ENCODE results near the gene ACTR3.
"Not testable (repeated sequence)": the region's sequence is repeated elsewhere in the genome, so short reads cannot be mapped to it uniquely, and the experiment has no call there.

The ACTR3 gene

DNA sequence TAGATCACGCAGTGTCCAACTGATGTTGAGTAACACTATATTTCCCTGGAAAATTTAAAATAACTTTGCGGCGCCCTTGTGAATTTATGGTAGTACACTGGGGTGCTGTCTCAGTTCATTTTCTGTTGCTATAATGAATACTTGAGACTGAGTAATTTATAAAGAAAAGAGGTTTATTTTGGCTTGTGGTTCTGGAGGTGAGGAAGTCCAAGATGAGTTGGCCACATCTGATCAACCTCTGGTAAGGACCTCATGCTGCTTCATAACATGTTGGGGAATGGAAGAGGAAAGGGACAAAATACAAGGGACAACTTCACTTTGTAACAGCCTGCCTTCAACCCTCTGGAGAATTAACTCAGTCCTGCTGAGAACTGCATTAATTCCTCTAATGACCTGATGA lies 36.4 kb downstream of the ACTR3 start:
- no peaks in the 10 kb centered on the region for H3K9me3 ChIP-seq (ENCODE audit: control insufficient read depth, low read length)
- no peak overlapping the region for H3K4me3 ChIP-seq (ENCODE audit: extremely low read depth, insufficient read depth, low read length, poor library complexity, severe bottlenecking)
- peaks cover 62% of the 10 kb centered on the region for H3K36me3 ChIP-seq (ENCODE audit: control insufficient read depth, insufficient read depth, low read length)
- no peaks in the 10 kb centered on the region for H3K4me1 ChIP-seq (ENCODE audit: control insufficient read depth, insufficient read depth, low read length, poor library complexity, severe bottlenecking)
- H3K27ac ChIP-seq (ENCODE audit: low read depth, low read length, severe bottlenecking) = no peak overlapping the region
- WGBS, 2 experiments (ENCODE audit: insufficient coverage in 2 of 2) = 97% methylated on average over 3 of the region's 3 CpGs; no CpG with 5 or more reads in 1 of the 2 experiments

- Histone ChIP-seq H3K4me1 (ENCODE audit: control insufficient read depth, insufficient read depth, low read length, poor library complexity, severe bottlenecking) (no peaks in the 10 kb centered on the region), H3K27ac (ENCODE audit: low read depth, low read length, severe bottlenecking) (no peak overlapping the region), H3K4me3 (ENCODE audit: extremely low read depth, insufficient read depth, low read length, poor library complexity, severe bottlenecking) (no peak overlapping the region), H3K9me3 (ENCODE audit: control insufficient read depth, low read length) (no peaks in the 10 kb centered on the region), H3K36me3 (ENCODE audit: control insufficient read depth, insufficient read depth, low read length) (peaks cover 68% of the 10 kb centered on the region)
- no CpG with 5 or more reads among the region's 1 CpG for WGBS, 2 experiments (ENCODE audit: insufficient coverage in 2 of 2)
These were observed 40.6 kb downstream of the ACTR3 start for GRCh38 chr2:113930448-113930847.

GRCh38 chr2:113937501-113937900 lies 47.6 kb downstream of the ACTR3 start:
- H3K4me3 ChIP-seq (ENCODE audit: extremely low read depth, insufficient read depth, low read length, poor library complexity, severe bottlenecking) = no peak overlapping the region
- no peaks in the 10 kb centered on the region for H3K4me1 ChIP-seq (ENCODE audit: control insufficient read depth, insufficient read depth, low read length, poor library complexity, severe bottlenecking)
- peaks cover 4% of the 10 kb centered on the region for H3K9me3 ChIP-seq (ENCODE audit: control insufficient read depth, low read length)
- H3K36me3 ChIP-seq (ENCODE audit: control insufficient read depth, insufficient read depth, low read length) = peaks cover 70% of the 10 kb centered on the region
- no peak overlapping the region for H3K27ac ChIP-seq (ENCODE audit: low read depth, low read length, severe bottlenecking)

GRCh38 chr2:113940891-113941290 lies 51.0 kb downstream of the ACTR3 start:
- peaks cover 71% of the 10 kb centered on the region for H3K36me3 ChIP-seq (ENCODE audit: control insufficient read depth, insufficient read depth, low read length)

GRCh38 chr2:113945784-113946183 lies 55.9 kb downstream of the ACTR3 start:
- H3K9me3 ChIP-seq (ENCODE audit: control insufficient read depth, low read length); H3K4me3 ChIP-seq (ENCODE audit: extremely low read depth, insufficient read depth, low read length, poor library complexity, severe bottlenecking); H3K4me1 ChIP-seq (ENCODE audit: control insufficient read depth, insufficient read depth, low read length, poor library complexity, severe bottlenecking); H3K27ac ChIP-seq (ENCODE audit: low read depth, low read length, severe bottlenecking): not testable (repeated sequence)
- WGBS, 2 experiments (ENCODE audit: insufficient coverage in 2 of 2) = no CpG with 5 or more reads among the region's 2 CpGs
- peaks cover 80% of the 10 kb centered on the region for H3K36me3 ChIP-seq (ENCODE audit: control insufficient read depth, insufficient read depth, low read length)

More at GRCh38 chr2:113940891-113941290, 51.0 kb downstream of the ACTR3 start:
- H3K4me1 ChIP-seq (ENCODE audit: control insufficient read depth, insufficient read depth, low read length, poor library complexity, severe bottlenecking) = no peaks in the 10 kb centered on the region
- no peak overlapping the region for H3K27ac ChIP-seq (ENCODE audit: low read depth, low read length, severe bottlenecking)
- WGBS, 2 experiments (ENCODE audit: insufficient coverage in 2 of 2) = 89% methylated on average over 4 of the region's 5 CpGs; no CpG with 5 or more reads in 1 of the 2 experiments
- peaks cover 4% of the 10 kb centered on the region for H3K9me3 ChIP-seq (ENCODE audit: control insufficient read depth, low read length)
- no peak overlapping the region for H3K4me3 ChIP-seq (ENCODE audit: extremely low read depth, insufficient read depth, low read length, poor library complexity, severe bottlenecking)

DNA sequence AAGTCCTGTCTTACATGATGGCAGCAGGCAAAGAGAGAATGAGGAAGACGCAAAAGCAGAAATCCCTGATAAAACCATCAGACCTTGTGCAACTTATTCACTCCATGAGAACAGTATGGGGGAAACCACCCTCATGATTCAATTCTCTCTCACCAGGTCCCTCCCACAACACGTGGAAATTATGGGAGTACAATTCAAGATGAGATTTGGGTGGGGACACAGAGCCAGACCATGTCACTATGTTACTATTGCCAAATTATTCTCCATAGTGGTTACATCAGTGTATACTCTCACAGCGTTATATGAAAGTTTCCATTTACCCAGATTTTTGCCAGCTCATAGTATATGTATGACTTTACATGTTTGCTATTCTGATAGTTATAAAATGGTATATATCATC lies 61.0 kb downstream of the ACTR3 start:
- not testable (repeated sequence) for H3K4me1 ChIP-seq (ENCODE audit: control insufficient read depth, insufficient read depth, low read length, poor library complexity, severe bottlenecking); H3K27ac ChIP-seq (ENCODE audit: low read depth, low read length, severe bottlenecking); H3K9me3 ChIP-seq (ENCODE audit: control insufficient read depth, low read length); H3K4me3 ChIP-seq (ENCODE audit: extremely low read depth, insufficient read depth, low read length, poor library complexity, severe bottlenecking)
- H3K36me3 ChIP-seq (ENCODE audit: control insufficient read depth, insufficient read depth, low read length) = peaks cover 86% of the 10 kb centered on the region
- WGBS, 2 experiments (ENCODE audit: insufficient coverage in 2 of 2) = no CpG with 5 or more reads among the region's 3 CpGs

DNA sequence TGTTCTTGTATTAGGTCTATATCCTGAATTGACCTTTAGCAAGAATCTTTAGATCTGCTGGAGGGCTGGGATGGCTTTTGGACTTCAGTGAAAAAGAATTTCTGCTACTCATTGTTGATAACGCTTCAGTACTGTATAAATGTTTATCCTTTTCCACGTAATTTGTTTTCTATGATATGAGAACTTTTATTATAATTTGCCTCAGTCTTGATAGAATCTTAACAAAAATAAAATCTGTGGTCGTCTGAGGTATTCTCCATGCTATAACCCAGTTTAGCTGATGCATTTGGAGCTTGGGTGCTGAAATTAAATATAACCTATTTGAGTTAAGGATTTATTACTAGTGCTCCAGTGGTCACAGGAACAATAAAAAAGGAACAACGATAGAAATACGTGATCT lies 71.1 kb downstream of the ACTR3 start:
- no peaks in the 10 kb centered on the region for H3K9me3 ChIP-seq (ENCODE audit: control insufficient read depth, low read length)
- peaks cover 15% of the 10 kb centered on the region for H3K36me3 ChIP-seq (ENCODE audit: control insufficient read depth, insufficient read depth, low read length)
- H3K27ac ChIP-seq (ENCODE audit: low read depth, low read length, severe bottlenecking) = no peak overlapping the region
- no peak overlapping the region for H3K4me3 ChIP-seq (ENCODE audit: extremely low read depth, insufficient read depth, low read length, poor library complexity, severe bottlenecking)
- 100% methylated on average over 2 of the region's 5 CpGs for WGBS, 2 experiments (ENCODE audit: insufficient coverage in 2 of 2)
- H3K4me1 ChIP-seq (ENCODE audit: control insufficient read depth, insufficient read depth, low read length, poor library complexity, severe bottlenecking) = no peaks in the 10 kb centered on the region

DNA sequence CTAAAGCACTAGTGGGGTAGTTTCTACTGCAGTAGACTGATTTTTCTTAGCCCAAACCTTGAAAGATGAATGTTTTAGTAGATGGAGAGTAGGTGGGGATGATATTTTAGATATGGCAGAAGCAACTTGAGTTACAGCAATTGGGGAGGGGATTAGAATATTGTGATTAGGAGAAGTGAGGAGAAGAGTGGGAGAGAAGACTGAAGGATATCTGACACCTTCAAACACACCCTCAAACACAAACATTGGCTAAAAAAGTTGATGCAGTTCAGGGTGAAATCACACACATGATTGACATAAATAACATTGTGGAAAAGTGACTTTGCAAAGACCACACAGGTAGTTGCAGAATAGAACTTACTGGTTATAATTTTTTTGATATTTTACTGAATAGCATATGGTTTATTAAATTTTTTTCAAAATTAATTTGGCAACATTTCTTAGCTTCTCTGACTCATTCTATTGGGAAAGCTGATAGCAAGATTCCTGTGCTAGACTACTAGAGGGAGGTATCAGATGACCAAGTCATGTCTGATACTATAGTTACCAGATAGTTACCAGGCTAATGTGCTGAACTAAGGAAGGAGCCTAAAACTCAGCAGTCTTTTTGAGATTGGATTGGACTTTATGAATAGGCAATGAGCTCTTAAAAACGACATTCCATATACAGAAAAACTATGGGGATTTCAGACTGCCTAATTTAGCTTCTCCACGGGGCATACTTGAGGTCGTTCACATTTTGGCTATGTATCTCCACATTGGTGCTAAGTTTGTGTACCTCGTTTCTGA lies 73.0 kb downstream of the ACTR3 start:
- H3K4me3 ChIP-seq (ENCODE audit: extremely low read depth, insufficient read depth, low read length, poor library complexity, severe bottlenecking) = no peak overlapping the region
- H3K4me1 ChIP-seq (ENCODE audit: control insufficient read depth, insufficient read depth, low read length, poor library complexity, severe bottlenecking) = no peaks in the 10 kb centered on the region
- 94 to 98% methylated on average over 4 of the region's 4 CpGs for WGBS, 2 experiments (ENCODE audit: insufficient coverage in 2 of 2)
- peaks cover 15% of the 10 kb centered on the region for H3K36me3 ChIP-seq (ENCODE audit: control insufficient read depth, insufficient read depth, low read length)
- H3K27ac ChIP-seq (ENCODE audit: low read depth, low read length, severe bottlenecking) = no peak overlapping the region
- no peaks in the 10 kb centered on the region for H3K9me3 ChIP-seq (ENCODE audit: control insufficient read depth, low read length)

- H3K9me3 ChIP-seq (ENCODE audit: control insufficient read depth, low read length) = no peaks in the 10 kb centered on the region
- no peak overlapping the region for H3K4me3 ChIP-seq (ENCODE audit: extremely low read depth, insufficient read depth, low read length, poor library complexity, severe bottlenecking)
- H3K36me3 ChIP-seq (ENCODE audit: control insufficient read depth, insufficient read depth, low read length) = peaks cover 15% of the 10 kb centered on the region
- no peak overlapping the region for H3K27ac ChIP-seq (ENCODE audit: low read depth, low read length, severe bottlenecking)
- no peaks in the 10 kb centered on the region for H3K4me1 ChIP-seq (ENCODE audit: control insufficient read depth, insufficient read depth, low read length, poor library complexity, severe bottlenecking)
- WGBS, 2 experiments (ENCODE audit: insufficient coverage in 2 of 2) = 86 to 100% methylated on average over 1 to 2 of the region's 3 CpGs
These were observed 74.1 kb downstream of the ACTR3 start for GRCh38 chr2:113963965-113964364.

GRCh38 chr2:113964436-113964835 lies 74.5 kb downstream of the ACTR3 start:
- WGBS, 2 experiments (ENCODE audit: insufficient coverage in 2 of 2) = 80% methylated on average over 1 of the region's 5 CpGs; no CpG with 5 or more reads in 1 of the 2 experiments
- H3K4me1 ChIP-seq (ENCODE audit: control insufficient read depth, insufficient read depth, low read length, poor library complexity, severe bottlenecking) = no peaks in the 10 kb centered on the region
- no peak overlapping the region for H3K4me3 ChIP-seq (ENCODE audit: extremely low read depth, insufficient read depth, low read length, poor library complexity, severe bottlenecking)
- H3K9me3 ChIP-seq (ENCODE audit: control insufficient read depth, low read length) = no peaks in the 10 kb centered on the region
- H3K36me3 ChIP-seq (ENCODE audit: control insufficient read depth, insufficient read depth, low read length) = peaks cover 11% of the 10 kb centered on the region
- no peak overlapping the region for H3K27ac ChIP-seq (ENCODE audit: low read depth, low read length, severe bottlenecking)

DNA sequence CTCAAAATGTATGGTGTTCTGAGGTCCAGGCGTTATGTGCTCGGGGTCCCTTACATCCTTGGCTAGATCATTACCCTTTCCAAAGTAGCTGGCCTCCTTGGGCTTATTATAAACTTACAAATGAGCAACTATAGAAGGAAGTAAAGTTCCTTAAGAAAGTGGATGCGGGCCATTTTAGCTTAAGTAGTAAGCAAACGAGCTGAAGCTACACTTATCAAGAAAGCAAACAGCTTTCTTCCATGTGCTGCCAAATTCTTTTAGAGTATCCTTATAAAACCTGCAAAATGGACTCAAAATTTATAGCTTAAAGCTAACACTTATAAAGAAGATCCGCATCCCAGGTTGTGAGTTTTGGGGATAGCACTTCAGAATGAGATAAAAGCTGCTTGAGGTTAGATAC lies 75.3 kb downstream of the ACTR3 start:
- Histone ChIP-seq H3K36me3 (ENCODE audit: control insufficient read depth, insufficient read depth, low read length) (peaks cover 13% of the 10 kb centered on the region), H3K27ac (ENCODE audit: low read depth, low read length, severe bottlenecking) (no peak overlapping the region), H3K4me3 (ENCODE audit: extremely low read depth, insufficient read depth, low read length, poor library complexity, severe bottlenecking) (no peak overlapping the region), H3K4me1 (ENCODE audit: control insufficient read depth, insufficient read depth, low read length, poor library complexity, severe bottlenecking) (no peaks in the 10 kb centered on the region), H3K9me3 (ENCODE audit: control insufficient read depth, low read length) (no peaks in the 10 kb centered on the region)
- 100% methylated on average over 1 of the region's 5 CpGs; no CpG with 5 or more reads in 1 of the 2 experiments for WGBS, 2 experiments (ENCODE audit: insufficient coverage in 2 of 2)

All from mesodermal cell (in vitro differentiated cells).